Stimulated activated CD4-positive, alpha-beta T cell treated with anti-CD3 and anti-CD28 coated beads, TNF-alpha, amount 100 ng/mL, for 1 hour (primary cell): Measurements from ENCODE around the gene PITPNM1.
"Not testable (repeated sequence)": the region's sequence is repeated elsewhere in the genome, so short reads cannot be mapped to it uniquely, and the experiment has no call there.

Source experiments
- DNase-seq, 3 donors: peaks; one replicate each; pipeline ENCODE4 v3.0.0-alpha.2; 2020; ENCODE audit warnings: low read depth in 3 of 3, low spot score in 1 of 3

The PITPNM1 gene

DNA sequence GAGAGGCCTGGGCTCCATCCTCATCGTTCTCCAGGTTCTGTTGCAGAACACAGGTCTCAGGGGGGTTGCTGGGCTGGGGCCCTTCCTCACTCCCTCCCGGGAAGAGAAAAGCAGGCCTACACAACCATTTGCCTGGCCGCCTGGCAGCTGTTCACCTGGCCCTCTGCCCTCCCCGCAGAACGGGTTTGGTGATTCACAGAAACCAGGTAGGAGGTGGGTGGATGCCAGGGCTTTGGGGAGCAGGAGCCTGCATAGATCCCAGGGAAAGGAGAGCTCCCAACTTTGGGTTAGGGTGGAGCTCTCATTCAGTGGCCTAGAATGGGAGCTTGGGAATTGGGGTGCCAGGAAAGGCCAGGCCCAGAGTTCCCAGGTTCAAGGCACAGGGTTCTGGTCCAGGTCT lies 37.1 kb downstream of the PITPNM1 start:
- DNase-seq, result no peak

DNA sequence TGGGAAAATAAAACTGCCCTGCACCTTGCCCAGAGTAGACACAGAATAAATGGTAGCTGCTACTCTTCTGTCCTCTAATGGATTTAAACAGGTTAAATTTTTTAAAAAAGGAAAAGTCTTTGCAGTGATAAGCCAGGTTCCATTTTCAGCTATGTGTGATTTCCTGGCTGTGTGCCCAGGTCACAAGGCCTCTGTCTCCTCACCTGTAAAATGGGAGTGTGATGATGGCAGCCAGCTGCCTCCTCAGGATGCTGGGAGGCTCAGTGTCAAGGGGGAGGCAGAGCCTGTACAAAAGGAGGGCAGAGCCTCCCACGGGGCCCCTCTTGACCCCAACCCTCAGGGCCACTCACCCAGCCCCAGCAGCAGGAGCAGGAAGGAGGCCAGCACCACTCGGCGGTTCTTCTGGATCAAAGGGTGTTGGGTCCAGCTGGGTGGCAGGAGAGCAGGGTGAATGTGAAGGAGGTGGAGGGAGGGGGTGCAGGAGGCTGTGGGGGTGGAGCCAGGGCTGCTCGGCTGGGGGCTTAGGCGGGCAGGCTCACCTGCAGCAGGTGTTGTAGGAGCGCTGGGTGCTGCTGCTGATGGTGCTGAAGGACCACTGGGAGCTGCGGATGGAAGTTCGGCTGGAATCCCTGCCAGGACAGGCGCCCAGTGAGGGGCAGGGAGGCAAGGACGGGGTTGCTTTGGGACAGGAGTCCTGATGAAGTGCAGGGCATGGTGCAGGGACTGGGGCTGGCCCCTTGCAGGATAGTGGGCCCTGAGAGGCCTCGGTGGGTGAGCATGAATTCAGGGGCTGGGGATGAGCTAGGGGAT lies 38.0 kb downstream of the PITPNM1 start:
- no peak for DNase-seq

DNA sequence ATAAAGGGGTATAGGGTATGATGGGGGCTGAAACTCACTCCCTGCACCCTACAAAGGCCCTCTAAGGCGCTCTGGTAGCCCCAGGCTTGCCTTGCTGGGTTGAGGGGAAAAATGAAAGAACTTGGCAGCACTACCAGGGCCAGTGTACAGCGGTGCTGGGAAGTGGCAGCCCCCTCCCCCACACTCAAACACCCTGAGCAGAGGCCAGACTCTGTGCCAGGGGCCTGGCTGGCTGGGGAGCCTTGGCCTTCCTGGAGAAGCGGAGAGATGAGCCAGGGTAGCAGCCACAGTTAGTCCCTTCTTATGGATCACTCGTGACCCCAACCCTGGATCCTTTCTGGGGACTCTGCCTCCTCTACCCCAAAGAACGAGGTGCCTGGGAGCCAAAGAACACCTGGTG lies 38.8 kb downstream of the PITPNM1 start:
- DNase-seq, result no peak

DNA sequence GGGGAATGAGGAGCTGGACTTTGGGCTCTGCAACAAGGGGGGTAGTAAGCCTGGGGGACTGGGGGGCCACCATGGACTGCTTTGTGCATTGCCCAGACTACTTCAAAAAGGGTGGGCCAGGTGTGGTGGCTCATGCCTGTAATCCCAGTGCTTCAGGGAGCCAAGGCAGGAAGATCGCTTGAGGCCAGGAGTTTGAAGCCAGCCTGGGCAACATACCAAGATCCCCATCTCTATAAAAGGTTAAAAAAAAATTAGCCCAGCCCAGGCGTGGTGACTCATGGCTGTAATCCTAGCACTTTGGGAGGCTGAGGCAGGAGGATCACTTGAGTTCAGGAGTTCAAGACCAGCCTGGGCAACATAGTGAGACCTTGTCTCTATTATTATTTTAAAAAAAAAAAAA lies 39.6 kb downstream of the PITPNM1 start:
- not testable (repeated sequence) for DNase-seq

DNA sequence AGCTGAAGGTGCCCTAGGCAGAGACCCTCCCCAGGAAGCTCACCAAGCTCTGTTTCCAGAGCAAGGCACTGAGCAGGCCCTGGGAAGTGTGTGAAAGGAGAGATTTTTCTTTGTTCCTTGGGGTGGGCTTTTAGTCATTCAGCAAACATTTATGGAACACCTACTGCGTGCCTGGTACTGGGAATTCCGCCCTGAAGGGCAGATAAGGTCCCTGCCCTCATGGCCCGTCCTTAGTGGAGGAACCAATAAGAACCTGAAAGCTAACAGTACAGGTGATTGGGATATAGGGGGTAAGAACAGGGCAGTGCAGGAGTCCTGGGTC lies 40.0 kb downstream of the PITPNM1 start:
- DNase-seq, result no peak

DNA sequence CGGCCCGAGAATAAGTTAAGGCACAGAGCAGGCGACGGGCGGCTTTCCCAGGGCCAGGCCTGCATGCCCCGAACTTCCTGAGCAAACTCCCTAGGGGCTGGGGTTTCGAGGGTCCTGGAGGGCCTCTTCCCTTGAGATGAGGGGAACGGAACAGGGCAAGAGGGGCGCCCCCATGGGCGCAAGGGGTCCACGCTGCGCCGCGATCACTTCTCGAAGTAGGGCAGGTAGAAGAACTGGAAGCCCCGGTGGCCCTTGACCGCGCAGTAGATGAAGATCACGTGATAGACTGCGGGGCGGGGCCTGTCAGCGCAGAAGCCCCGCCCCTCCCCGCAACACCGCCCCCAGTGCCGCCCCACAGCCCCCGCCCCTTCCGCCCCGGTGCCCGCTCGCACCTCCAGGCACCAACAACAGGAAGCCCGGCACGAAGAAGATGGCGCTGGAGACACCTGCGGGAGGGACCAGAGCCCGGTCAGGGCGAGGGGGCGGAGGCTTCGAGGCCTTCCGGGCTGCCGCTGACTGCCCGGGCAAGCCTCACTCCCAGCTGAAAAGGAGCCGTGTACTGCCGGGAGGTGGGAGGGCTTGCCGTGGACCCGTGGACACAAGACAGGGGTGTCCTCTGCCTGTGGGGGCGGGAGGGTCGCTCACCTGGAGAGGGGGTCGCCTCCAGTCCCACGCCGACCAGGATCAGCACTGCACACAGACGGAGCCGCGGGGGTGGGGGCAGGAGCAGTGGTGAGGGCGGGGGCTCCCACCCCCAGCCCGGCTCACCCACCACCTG lies 40.6 kb downstream of the PITPNM1 start:
- DNase-seq, result peak; percentile 86 to 89 (median 87)

DNA sequence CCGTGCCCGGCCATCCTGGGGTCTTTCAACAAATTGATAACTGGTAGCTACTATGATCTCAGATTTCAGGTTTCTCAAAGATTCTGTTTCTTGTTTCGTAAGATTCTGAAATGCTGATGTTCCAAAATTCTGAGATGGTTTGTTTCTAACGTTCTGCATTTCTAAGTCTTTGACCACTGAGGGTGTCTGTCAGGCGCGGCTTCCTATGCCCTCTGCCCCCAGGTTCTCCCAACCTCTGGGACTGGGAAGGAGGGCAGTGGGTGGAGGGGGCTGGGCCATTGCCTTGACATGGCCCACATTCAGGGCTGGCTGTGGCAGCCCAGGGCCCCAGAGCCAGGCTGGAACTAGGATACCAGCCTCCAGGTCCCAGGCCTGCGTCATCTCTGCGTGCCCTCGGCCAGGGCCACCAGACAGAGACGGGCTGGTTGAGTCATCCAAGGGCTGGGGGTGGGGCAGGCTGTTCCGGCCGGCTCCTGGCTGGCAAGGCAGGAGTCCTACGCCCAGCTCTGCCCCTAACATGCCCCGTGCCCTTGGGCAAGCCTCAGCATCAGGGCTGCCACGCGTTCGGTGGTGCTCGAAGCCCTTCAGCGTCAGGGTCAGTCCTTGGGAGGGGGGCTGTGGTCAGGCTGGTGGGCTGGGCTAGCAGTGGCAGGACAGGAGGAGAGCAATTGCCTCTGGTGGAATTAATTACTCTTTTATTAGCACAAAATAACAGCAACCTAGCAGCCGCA lies 41.3 kb downstream of the PITPNM1 start:
- DNase-seq, result no peak

DNA sequence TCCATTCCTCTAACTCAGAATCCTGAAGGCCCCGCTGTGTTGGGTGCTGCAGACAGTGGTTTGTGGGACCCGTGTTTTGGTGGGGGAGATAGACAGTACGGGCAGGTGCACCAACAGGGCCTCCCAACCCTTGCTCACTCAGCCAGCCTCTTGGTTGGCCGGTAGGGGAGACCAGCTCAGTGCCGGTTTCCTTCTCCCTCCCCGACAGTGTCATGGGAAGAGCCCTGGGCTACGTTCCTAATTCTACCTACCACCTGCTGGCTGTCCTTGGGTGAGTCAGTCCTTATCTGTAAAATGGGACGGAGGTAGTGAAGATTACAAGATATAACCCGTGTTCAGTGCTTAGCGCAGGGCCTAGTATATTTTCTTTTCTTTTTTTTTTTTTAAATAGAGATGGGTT lies 42.0 kb downstream of the PITPNM1 start:
- DNase-seq, result no peak

DNA sequence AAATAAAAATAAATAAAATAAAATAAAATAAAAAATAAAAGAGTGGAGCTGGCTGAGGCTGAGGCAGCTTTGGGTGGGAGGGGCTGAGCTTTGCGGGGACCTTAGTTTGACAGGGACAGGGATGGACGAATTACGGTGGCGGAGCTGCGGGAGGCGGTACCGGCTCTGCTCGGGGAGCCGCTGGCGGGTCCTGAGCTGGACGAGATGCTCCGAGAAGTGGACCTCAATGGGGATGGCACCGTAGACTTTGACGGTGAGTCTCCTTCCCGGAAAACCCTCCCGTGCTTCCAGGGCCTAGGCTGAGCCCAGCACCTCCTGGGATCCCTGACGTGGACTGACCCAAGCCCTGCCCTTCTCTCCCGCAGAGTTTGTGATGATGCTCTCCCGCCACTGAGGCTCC lies 46.9 kb downstream of the PITPNM1 start:
- DNase-seq, result no peak

DNA sequence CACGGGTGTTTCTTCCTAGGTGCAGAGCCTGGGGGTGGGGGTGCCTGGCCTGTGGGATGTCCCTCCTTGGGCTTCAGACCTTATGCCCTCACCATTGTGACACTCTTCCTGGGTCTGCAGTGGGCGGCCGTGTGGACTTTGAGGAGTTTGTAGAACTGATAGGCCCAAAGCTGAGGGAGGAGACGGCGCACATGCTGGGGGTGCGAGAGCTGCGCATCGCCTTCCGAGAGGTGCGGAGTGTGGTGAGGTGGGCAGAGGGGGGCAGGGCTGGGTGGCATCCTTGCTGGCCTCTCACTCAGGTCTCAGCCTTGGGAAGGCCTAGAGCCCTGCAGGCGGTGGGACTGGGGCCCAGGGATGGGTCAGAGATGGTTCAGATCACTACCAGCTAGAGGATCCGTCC lies 47.7 kb downstream of the PITPNM1 start:
- DNase-seq, result no peak

DNA sequence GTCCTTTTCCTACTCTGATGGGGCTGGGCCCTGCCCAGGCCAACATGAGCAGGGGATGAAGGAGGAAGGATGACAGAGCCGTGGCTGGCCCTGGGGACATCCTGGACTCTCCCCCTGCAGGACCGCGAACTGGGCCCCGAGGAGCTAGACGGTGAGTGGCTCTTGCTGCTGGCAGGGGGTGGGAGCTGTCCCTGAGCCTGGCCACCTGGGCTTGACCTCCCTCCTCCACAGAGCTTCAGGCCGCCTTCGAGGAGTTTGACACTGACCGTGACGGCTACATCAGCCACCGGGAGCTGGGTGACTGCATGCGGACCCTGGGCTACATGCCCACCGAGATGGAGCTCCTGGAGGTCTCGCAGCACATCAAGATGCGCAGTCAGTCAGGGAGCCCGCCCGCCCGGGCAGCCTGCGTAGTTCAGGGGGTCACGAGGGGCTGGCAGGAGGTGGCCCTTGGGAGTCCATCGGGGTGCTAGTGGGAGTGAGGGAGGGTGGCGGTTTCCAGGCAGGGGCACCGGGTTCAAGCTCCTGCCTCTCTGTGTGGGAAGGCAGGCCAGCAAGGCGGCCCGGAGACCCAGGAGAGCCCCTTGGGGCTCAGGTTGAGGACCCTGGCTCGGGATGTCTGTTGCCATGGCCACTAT lies 49.0 kb downstream of the PITPNM1 start:
- no peak for DNase-seq

DNA sequence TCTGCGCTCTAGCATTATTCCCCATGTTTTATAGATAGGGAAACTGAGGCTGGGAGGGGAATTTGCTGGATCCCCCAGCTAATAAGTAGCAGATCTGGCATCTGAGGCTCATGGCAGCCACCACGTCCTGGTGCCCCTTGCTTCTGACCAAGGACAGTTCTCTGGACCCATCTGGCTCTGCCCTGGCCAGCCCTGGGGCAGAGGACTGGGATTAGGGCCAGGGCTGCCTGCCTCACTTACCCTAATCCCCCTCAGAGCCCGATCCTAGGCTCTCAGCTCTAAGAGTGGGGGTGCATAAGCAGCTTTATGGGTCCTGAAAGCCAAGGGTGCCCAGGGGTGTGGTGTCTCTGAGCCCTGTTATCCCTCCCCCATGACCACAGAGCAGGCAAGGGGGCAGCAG lies 50.1 kb downstream of the PITPNM1 start, which contains the start of gene CABP4:
Gene CABP4 (plus strand): TSS at position 301 of the 400 bp plus-strand sequence. CDS start 70 bp downstream, at position 371.
- DNase-seq, result no peak

DNA sequence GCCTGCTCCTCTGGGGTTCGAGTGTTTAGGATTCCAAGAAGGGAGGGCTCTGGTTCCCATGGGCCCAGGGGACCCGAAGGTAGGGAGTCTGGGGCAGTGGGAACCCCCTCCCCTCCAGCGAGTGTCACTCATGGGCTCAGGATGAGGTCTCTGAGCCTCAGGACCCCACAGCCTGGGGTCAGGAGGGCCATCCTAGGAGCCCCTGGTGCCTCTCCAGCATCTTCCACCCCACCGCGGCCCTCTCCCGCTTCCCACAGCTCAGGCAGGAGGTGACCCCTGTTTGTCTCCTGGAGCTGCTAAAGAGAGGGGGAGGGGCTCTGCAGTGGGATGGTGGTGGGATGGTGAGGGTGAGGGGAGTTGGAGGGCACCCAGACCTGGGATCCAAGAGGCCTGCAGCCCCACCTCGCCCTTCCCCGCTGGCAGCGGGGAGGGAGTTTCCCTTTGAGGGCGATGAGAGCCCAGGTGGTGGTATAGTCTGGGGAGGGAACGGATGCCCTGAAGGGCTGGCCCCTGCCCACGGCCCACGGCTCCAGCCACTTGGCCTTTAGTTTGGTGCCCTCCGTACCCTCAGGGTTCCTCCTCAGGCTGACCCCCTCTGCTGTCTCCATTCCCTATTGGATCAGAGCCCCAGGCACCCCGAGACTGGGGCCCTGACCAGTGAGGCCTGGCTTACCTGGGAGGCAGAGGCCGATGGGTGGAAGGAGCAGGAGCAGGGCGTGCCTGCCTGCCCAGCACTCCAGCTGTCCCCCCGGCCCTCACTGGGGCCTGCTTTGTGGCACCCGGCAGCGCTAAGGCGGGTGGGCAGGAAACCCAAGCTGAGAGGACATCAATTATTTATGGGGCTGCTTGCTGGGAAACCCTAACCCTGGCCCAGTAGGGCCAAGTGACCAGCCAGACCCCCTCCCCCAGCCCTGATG lies 51.1 kb downstream of the PITPNM1 start:
- DNase-seq, result no peak

DNA sequence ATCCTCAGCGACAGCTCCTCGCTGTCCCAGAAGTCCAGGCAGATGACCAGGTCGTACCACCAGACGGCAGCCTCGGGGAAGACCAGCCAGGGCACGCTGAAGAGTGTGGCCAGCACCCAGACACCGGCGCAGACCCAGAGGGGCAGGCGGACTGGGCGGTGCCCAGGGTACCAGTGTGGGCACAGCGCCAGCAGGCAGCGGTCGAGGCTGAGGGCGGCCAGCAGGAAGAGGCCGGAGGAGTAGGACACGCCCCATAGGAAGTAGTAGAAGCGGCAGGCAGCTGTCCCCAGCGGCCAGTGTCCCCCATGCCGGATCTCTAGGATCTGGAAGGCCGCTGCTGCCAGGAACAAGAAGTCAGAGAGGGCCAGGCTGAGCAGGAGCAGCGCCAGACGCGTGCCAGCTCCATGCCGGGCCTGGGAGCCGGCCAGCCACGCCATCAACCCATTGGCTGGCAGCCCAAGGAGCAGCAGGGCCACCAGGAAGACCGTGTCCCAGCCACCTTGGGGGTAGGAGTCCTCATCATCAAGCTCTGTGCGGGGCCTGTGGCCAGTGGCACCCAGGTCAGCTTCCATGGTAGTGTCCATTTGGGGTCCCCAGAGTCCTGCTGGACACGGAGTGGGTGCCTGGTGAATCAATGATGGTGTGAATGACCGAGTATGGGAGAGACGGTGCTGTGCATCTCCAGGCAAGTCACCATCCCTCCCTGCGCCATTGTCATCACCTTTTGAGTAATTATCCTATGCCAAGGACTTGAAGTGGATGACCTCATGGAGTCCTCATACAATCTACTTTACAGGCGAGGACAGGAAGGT lies 52.8 kb downstream of the PITPNM1 start, which contains the start of gene GPR152:
Gene GPR152 (minus strand): TSS at position 589 of the 812 bp plus-strand sequence. CDS start 5 bp downstream, at position 584.
- no peak for DNase-seq

DNA sequence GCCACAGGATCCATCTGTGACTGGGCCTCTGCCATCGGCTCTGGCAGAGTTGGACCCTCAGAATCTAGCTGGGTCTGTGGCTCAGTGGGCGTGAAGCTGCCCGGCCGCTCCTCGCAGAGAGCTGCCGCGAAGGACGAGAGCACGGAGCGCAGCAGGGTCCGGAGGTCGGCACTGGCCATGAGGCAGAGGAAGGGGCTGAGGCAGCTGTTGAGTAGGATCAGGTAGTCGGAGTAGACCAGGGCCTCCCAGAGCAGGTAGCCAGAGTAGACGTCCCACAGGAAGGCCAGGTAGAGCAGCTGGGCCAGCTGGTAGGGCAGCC lies 53.5 kb downstream of the PITPNM1 start:
- DNase-seq, result no peak

DNA sequence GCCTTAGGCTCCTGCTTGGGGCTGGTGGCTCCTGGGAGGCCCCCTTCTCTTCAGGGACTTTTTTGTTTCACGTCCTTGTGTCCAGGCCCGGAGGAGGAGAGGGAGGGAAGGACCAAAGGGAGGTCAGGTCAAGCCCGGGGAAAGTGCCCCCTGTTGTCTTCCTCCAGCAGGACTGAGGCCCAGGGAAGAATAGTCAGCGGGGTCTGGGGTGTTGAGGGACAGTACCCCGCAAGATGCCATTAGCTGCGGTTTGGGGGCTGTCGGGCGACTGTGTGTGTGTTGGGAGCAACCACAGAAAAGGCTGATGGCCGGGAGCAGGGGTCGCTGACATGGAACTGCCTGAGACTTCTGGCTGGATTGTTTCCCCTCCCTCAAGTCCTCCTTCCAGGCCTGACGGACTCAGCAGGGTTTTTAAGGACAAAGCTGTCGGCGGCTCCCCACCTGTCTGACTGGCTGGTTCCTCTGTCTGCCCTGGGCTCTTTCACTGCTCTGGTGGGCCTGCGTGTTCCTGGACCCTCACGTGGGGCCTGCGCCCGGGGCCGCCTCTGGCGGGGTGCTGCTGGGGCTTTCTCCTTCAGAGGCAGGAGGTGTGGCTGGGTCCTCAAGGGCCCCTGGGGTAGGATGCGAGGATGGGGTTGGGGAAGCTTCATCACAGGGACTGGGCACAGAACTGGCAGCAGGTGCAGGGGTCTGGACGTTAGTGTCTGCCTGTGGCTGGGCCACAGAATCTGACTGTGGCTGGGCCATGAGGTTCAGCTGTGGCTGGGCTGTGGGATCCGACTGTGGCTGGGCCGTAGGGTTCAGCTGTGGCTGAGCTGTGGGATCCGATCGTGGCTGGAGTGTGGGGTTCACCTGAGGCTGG lies 54.1 kb downstream of the PITPNM1 start:
- no peak for DNase-seq

DNA sequence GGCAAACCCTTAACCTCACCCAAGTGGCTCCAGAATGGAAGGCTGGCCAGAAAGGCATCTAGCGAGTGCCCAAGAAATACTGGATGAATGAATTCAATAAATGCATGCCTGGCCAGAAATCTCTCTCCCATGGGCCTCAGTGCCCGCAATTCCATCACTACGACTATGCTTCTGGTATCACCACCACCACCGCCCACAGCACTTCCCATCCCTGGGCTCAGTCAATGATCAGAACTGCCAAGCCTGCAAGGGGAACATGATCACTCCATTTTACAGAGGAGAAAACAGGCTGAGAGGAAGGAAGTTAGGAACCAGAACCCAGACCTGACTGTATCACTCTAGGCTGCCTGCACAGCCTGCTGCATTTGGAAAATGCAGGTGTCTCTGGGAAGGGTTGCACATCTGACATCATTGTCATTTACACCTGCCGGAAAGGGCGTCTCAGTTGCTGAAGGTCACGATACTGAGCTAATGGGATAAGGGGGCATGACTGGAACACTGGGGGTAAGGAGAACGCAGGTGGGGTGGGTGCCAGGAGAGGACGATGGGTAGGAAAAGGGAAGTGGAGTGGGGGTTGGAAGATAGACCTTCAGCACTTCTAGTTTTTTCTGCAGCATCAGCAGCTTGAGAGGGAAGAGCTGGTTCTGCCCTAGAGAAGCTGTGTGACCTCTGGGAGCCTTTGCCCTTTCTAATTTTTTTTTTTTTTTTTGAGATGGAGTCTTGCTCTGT lies 55.9 kb downstream of the PITPNM1 start:
- DNase-seq, result no peak

DNA sequence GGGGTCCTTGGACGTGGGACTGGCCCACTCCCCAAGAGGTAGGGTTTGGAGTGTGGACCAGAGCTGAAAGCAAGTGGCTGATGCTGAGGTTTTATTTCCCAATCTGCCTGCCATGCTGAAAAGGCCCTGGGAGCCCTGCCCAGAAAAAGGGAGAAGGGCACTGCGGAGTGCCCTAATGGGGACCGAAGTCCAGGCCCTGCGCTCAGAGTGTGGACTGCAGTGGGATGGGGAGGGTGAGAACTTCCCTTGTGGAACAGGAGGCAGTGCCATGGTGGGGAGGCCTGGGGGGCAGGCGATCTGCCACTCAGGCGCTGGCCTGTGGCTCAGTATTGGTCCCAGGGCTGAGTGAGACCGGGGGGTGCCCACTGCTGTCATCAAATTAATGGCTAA lies 56.9 kb downstream of the PITPNM1 start:
- no peak for DNase-seq
